ENCODE measurements around the gene HES2.
A peak's percentile ranks its signal among the peaks of the same experiment; 100 is the strongest.
"Not testable (repeated sequence)": the region's sequence is repeated elsewhere in the genome, so short reads cannot be mapped to it uniquely, and the experiment has no call there.

HES2 gene

DNA sequence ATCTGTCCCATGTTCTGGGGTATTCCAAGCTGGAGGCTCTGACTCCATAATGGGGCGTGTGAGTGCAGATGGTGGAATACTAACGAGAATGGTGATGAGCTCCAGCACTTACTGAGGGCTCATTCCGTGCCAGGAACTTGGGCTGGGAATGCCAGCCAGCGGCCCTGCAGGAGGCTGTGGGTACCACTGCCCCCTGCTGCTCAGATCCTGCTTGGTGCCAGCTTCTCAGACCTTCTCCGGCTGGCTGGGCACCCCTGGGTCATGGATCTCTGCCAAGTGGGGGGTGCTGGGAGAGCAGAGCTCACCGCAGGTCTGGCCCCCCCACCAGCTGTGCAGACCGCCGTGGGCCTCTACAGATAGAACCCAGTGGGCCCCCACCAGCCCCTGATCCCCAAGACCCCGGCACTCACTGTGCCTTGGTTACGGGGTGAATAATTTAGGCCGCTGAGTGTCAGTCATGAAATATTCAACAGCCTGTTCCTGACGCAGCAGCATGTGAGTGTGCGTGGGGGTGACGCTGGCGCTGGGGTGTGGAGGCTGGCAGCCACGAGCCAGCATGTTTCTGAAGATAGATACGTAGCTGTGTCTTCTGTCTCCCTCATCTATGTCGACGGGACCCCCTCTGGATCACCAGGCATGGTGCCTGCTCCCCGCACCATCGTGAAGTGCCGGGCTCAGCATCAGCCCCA, 17.4 kb upstream of the HES2 start:
- DNase-seq (ENCODE audit: low read depth, low spot score), result not testable (repeated sequence)

GRCh38 chr1:6436277-6436676, 16.6 kb upstream of the HES2 start:
- not testable (repeated sequence) for DNase-seq (ENCODE audit: low read depth, low spot score)

- no peak for DNase-seq (ENCODE audit: low read depth, low spot score)
These were observed 15.8 kb upstream of the HES2 start for GRCh38 chr1:6435547-6435946.

- DNase-seq (ENCODE audit: low read depth, low spot score), result no peak
These were observed 15.4 kb upstream of the HES2 start for GRCh38 chr1:6435129-6435528.

DNA sequence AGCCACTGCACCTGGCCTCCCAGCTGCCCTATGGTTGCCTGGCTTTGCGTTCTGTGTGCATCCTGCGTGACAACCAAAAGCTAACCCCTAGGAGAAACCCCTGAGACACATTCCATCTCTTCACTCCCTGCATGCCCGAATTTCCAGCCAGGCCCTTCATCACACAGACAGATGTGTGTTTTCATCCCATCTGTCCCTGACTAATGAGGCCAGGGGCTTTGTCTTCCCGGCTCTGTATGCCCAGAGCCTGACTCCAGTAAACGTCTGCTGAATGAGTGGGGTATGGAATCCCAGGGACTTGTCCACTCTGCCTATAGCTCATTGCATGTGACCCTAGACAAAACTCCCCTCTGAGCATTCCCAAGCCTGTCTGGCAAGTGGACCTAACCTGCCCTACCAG, 14.5 kb upstream of the HES2 start:
- DNase-seq (ENCODE audit: low read depth, low spot score), result no peak

DNA sequence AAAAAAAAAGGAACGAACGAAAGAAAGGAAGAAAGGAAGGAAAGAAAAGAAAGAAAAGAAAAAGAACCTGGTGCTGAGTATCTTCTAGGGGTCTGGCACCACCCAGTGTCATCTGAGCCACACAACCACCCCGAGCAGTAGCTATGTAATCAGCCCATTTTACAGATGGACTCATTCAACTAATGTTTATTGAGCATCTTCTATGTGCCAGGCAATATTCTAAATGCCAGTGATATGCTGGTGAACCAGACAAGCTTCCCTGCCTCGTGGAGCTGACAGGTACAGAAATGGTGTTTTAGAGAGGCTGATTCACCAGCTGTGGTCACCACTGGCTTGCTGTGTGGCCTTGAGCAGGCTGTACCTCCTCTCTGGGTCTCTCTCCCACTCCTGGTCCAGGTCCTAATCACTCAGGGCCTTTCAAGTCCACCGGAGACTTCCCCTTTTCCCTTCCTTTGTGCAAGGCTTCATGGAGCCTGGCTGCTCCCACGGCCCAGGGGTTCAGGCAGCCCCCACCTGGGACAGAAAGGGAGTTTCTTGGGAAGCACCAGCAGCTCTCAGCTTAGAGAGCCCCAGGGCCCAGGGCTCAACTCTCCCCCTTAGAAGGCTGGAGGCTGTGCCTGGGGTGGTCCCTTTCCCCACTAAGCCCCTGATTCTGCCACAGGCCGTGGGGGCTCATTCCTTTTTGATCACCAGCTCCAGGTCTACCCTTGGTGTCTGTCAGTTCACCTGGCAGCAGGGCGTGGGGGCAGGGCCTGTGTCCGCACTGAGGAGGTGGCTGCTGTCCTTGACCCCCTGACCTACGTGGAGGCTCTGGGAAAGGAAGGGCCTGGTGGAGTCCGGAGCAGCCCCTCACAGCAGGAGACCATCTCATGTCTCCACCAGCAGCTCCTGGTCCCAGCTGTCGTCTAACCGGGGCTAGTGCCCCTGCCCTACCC, 12.2 kb upstream of the HES2 start:
- not testable (repeated sequence) for DNase-seq (ENCODE audit: low read depth, low spot score)

DNA sequence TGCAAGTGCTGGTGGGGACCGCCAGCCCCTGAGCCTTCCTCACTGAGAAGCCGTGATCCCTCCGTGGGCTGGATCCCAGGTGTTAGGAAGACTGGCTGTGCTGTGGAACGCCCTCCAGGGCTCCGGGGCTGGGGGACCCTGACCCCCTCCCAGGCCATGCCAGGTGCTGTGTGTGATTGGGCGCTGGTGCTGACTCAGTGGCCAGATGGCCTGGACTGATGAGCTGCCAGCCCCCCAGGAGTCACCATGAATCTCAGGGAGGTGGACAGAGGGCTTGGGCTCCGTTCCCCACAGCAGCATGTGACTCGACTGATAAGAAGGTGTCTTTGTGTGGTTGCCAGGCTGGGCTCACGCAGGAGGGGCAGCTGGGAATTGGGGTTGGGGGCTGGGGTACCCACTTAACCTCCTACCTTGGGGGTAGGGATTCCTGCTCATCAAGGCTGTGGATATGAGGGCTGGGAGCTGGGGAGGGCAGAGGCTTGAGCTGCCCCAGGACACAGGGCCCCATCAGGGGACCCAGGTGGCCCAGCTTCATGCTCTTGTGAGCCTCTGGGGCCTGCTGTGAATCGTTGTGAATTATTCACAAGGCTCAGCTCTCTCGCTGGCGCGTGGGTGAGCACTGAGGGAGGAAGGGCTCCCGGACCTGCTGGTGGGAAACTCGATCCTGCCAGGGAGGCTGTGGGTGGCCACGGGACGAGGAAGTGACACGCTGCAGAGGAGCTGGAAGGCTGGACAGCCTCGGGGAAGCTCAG, 10.1 kb upstream of the HES2 start:
- DNase-seq (ENCODE audit: low read depth, low spot score), result not testable (repeated sequence)

DNA sequence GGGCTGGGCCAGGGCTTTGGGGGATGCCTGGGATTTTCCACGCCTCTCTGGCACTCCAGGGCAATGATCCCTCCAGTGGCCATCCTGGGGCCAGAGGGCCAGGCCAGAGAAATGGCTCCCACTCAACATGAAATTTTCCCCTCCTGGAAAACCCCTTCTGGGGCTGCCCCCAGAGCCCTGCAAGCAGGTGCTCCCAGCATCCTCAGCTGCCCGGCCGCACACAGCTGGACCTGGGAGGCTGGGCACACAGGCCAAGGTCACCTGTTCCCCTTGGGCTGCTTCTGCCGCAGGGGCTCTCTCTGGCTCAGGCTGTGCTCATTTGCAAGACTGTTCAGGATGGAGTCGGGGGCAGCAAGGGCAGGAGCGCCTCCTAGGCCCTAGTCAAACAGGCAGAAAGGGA, 8.7 kb upstream of the HES2 start:
- DNase-seq (ENCODE audit: low read depth, low spot score), result not testable (repeated sequence)

DNA sequence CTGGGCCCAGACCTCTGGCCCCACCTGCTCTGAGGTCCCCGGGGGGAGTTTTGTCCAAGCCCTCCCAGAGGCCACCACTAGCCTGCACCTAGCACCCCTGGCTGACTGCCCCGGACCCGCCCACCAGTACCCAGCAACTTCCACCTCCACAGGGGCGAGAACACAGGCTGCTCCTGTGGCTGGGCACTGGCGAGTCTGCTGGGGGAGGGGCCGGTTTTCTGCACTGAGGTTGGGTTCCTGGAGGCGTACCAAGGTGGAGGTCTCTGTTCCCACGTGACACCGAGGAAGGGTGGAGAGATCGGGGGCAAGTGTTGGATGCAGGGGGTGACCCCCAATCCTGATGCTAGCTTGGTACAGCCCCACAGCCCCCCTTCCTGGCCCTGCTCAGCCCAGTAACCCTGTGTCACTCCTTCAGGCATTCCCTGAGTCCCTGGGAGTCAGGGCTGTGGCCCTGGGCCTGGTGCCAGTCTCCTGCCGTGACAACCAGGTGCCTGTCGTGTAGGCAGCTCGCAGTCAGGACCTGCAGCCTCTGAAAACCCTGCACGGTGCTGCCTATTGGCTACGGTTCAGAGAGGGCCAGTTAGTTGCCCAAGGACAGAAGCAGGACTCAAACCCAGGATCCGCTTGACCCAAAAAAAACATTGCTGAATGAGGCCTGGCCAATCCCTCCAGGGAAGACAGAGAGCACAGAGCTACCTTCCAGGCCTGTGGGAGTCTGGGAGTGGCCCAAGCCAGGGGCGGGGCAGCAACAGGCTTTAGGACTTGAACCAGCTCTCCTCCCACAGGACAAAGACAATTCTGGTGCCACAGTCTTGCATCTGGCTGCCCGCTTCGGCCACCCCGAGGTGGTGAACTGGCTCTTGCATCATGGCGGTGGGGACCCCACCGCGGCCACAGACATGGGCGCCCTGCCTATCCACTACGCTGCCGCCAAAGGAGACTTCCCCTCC, 8.0 kb upstream of the HES2 start:
- DNase-seq (ENCODE audit: low read depth, low spot score), result no peak

- no peak for DNase-seq (ENCODE audit: low read depth, low spot score)
These were observed 7.2 kb upstream of the HES2 start for GRCh38 chr1:6426972-6427350.

DNA sequence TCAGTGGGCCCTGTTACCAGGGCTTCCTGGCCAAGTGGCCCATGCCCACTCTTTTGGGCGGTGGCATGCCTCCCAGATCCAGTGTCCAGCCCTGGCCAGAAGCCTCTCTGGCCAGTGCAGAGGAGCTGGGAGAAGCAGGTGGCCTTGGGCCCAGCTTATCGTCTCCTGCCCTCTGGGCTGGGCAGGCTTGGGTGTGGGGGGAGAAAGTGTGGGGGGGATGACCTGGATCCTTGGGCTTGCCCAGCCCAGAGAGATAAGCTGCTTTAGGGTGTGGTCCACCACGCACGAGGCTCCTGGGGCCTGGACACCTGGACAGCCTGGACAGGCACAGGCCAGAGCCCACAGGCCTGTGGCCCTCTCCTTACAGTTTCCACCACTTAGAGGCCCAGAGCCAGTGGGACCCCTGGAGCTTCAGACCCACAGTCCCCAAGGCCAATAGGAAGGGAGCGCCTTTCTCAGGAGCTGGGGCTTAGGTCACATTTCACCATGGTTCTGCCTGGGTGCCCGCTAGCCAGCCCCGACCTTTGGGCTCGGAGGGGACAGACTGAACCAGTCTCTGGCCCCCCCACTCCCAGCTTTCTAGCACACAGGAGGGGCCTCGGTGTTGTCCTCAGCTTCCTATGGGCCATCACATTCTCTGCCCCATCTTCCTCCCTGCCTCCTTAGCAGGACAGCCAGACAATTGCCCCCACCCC, 6.7 kb upstream of the HES2 start:
- no peak for DNase-seq (ENCODE audit: low read depth, low spot score)

DNA sequence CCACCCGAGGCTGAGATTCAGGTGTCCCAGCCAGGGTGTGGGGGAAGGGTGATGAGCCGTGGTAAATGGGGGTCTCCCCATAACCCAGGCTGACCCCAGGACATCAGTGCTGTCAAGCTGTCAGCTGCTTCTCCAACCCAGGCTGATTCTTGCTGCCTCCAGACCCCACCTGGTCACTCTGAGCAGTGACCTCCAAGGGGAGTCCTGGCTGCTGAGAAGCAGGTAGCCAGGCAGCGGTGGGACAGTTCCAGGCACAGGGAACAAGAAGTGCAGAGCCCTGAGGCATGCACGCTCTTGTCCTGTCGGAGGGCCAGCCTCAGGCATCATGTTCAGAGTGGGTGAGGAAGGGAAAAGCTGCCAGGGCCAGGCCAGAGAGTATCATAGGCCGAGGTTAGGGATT, 5.9 kb upstream of the HES2 start:
- no peak for DNase-seq (ENCODE audit: low read depth, low spot score)

DNA sequence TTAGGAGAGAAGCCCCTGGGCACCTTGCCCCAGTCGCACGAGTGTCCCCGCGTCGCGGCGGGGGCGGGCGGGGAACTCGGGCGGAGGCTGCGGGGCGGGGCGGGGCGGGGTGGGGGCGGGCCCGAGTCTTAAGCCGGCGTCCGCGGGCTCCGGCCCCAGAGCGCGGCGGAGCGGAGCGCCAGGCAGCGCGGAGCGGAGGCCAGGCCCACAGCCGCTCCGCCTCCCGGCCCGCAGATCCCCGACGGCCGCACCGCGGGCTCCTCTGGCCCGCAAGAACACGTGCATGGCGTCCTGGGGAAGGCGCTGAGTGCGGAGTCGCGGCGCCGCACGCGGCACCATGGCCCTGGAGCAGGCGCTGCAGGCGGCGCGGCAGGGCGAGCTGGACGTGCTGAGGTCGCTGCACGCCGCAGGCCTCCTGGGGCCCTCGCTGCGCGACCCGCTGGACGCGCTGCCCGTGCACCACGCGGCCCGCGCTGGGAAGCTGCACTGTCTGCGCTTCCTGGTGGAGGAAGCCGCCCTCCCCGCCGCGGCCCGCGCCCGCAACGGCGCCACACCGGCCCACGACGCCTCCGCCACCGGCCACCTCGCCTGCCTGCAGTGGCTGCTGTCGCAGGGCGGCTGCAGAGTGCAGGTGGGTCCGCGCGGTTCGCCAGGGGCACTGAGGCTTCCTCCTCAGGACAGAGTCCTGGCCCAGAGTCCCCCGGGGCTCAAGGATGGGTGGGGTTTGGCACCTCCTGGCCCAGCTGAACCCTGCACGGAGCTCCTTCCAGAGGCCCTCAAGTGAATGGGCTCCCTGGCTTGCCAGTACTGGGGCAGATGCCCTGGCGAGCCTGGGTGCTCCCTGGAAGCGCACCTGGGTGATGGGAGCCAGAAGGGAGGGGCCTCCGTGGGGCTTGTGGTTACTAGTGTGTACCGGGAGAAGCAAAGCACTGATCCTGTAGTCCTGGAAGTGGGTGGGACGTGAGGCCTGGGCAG, 5.2 kb upstream of the HES2 start, which contains the start of gene ESPN:
Gene ESPN (plus strand): TSS at position 158 of the 975 bp plus-strand sequence. CDS start 180 bp downstream, at position 338.
- no peak for DNase-seq (ENCODE audit: low read depth, low spot score)

- peak; percentile 34 for DNase-seq (ENCODE audit: low read depth, low spot score)
These were observed 4.4 kb upstream of the HES2 start for GRCh38 chr1:6424000-6424565.

- DNase-seq (ENCODE audit: low read depth, low spot score), result peak; percentile 80
These were observed 3.7 kb upstream of the HES2 start for GRCh38 chr1:6423321-6423999.

GRCh38 chr1:6421266-6421665, 1.5 kb upstream of the HES2 start:
- no peak for DNase-seq (ENCODE audit: low read depth, low spot score)

GRCh38 chr1:6420454-6421042, 829 bp upstream of the HES2 start:
- DNase-seq (ENCODE audit: low read depth, low spot score), result peak; percentile 26

DNA sequence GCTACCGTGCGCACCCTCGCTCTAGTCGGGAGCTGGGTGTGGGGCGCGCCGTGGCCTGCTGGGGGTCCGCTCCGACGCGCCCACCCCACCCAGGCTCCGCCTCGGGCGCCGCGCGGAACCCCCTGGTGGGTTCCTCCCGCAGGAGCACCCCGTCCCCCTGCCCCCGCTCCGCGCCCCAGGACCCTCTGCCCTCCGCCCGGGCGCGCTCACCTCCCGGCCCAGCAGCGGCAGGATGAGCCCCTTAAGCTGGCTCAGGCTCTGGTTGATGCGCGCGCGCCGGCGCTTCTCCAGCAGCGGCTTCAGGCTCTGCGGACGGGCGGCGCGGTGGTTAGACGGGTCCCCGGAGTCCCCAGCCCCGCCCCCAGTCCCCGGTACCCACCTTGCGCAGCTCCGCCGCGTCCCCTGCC, 319 bp downstream of the HES2 start:
- DNase-seq (ENCODE audit: low read depth, low spot score), result no peak
